H1 (cell line): ENCODE results near the gene ALPK3. TPM values are rescaled to one million over a fixed set of nuclear protein-coding genes. Genes with fewer than 3 reads are reported as not detected.
A peak's percentile ranks its signal among the peaks of the same experiment; 100 is the strongest.

ENCODE experiments used
- CTCF ChIA-PET: fragments of 300-600 bp; sonication (Branson Sonifier 250); formaldehyde crosslinking; loops from one replicate; lab custom pipeline; 2021; ENCODE audit not compliant: partially characterized antibody; lab: Charles Lee
- POLR2A ChIA-PET: fragments of 300-600 bp; sonication (Branson Sonifier 250); formaldehyde crosslinking; loops from one replicate; lab custom pipeline; 2021; ENCODE audit warnings: inconsistent platforms; ENCODE audit not compliant: partially characterized antibody; lab: Charles Lee
- DNase-seq, 2 experiments: peaks; one replicate each; pipeline versions ENCODE4 v3.0.0 to v3.0.0-alpha.2; 2010 to 2022; ENCODE audit warnings: low spot score in 2 of 2, low read depth in 1 of 2, mixed read lengths in 1 of 2
- FAIRE-seq: peaks from 2 replicates; lab custom pipeline; 2011; peaks lifted over from hg19 to GRCh38; lab: Jason Lieb, UNC
- H2AFZ ChIP-seq: 2 replicates; pipeline ENCODE4 v1.8.1; 2012; ENCODE audit warnings: low read length, inconsistent platforms
- H2AK5ac ChIP-seq: 2 replicates; pipeline ENCODE4 v1.6.1; 2013; ENCODE audit warnings: low read depth, low read length
- H2BK120ac ChIP-seq: replicated peaks from 2 replicates; pipeline ENCODE3; 2013; ENCODE audit warnings: low read depth, low read length, inconsistent platforms
- H2BK12ac ChIP-seq: 2 replicates; pipeline ENCODE4 v1.6.1; 2013; ENCODE audit warnings: low read depth, low read length
- H2BK15ac ChIP-seq: 2 replicates; pipeline ENCODE4 v1.6.1; 2013; ENCODE audit warnings: low read length
- H2BK20ac ChIP-seq: 2 replicates; pipeline ENCODE4 v1.6.1; 2013; ENCODE audit warnings: low read length
- H2BK5ac ChIP-seq: 2 replicates; pipeline ENCODE4 v1.6.1; 2013; ENCODE audit warnings: low read depth, low read length
- H3K14ac ChIP-seq: 2 replicates; pipeline ENCODE4 v1.6.1; 2013; ENCODE audit warnings: inconsistent platforms; ENCODE audit not compliant: insufficient read length
- H3K18ac ChIP-seq: 2 replicates; pipeline ENCODE4 v1.6.1; 2013; ENCODE audit warnings: low read length; ENCODE audit errors: extremely low read depth
- H3K23ac ChIP-seq: 2 replicates; pipeline ENCODE4 v1.6.1; 2013; ENCODE audit warnings: inconsistent platforms; ENCODE audit not compliant: insufficient read length
- H3K23me2 ChIP-seq: 2 replicates; pipeline ENCODE4 v1.6.1; 2013; ENCODE audit warnings: low read depth, low read length
- H3K27ac ChIP-seq: 2 replicates; pipeline ENCODE4 v1.6.1; 2011; ENCODE audit warnings: low read depth, low read length, inconsistent platforms
- H3K27me3 ChIP-seq, 4 experiments: replicated peaks in 1 of 4; 1 replicate in 1 of 4; 2 replicates in 3 of 4; pipeline versions ENCODE4 v1.6.1 to v1.8.1; 2011 to 2013; ENCODE audit warnings: low read length in 3 of 4, mild to moderate bottlenecking in 3 of 4, inconsistent platforms in 2 of 4, mixed read lengths in 2 of 4, moderate library complexity in 1 of 4; ENCODE audit not compliant: control insufficient read depth in 3 of 4, insufficient read depth in 3 of 4; ENCODE audit errors: extremely low read depth in 1 of 4
- H3K36me3 ChIP-seq, 4 experiments: 2 replicates each; pipeline versions ENCODE4 v1.6.1 to v1.8.1; 2011 to 2013; ENCODE audit warnings: mild to moderate bottlenecking in 4 of 4, low read length in 3 of 4, moderate library complexity in 2 of 4, control low read depth in 1 of 4, inconsistent platforms in 1 of 4; ENCODE audit not compliant: insufficient read depth in 4 of 4, control insufficient read depth in 2 of 4
- H3K4ac ChIP-seq: replicated peaks from 2 replicates; pipeline ENCODE3; 2013; ENCODE audit warnings: low read length, low read depth, mixed read lengths, inconsistent platforms; ENCODE audit not compliant: insufficient read length
- H3K4me1 ChIP-seq, 4 experiments: replicated peaks in 1 of 4; 1 replicate in 1 of 4; 2 replicates in 3 of 4; pipeline versions ENCODE4 v1.6.1 to v1.8.1; 2011 to 2013; ENCODE audit warnings: low read length in 3 of 4, inconsistent platforms in 2 of 4, mixed read lengths in 1 of 4; ENCODE audit not compliant: insufficient read depth in 4 of 4, control insufficient read depth in 3 of 4
- H3K4me2 ChIP-seq, 2 experiments: 2 replicates each; pipeline versions ENCODE4 v1.6.1 to v1.8.1; 2011 to 2013; ENCODE audit warnings: low read depth in 2 of 2, low read length in 2 of 2, control low read depth in 1 of 2, inconsistent platforms in 1 of 2, mild to moderate bottlenecking in 1 of 2; ENCODE audit not compliant: insufficient read depth in 1 of 2
- H3K4me3 ChIP-seq, 4 experiments: fragments of 200-600, 300-600 bp in 1 of 4; sonication (generic), shearing (Covaris generic), sonication (Bioruptor Twin) in 1 of 4; 2 replicates each; pipeline versions ENCODE4 v1.5.1 to v1.8.1; 2011 to 2016; ENCODE audit warnings: low read length in 4 of 4, low read depth in 3 of 4, control low read depth in 2 of 4, inconsistent platforms in 2 of 4, mild to moderate bottlenecking in 2 of 4, mixed read lengths in 1 of 4, moderate library complexity in 1 of 4; ENCODE audit not compliant: insufficient read depth in 2 of 4; ENCODE audit errors: extremely low read depth in 1 of 4
- H3K56ac ChIP-seq: replicated peaks from 2 replicates; pipeline ENCODE3; 2013; ENCODE audit warnings: low read depth, mild to moderate bottlenecking, mixed read lengths, low read length, inconsistent platforms; ENCODE audit not compliant: insufficient read length
- H3K79me1 ChIP-seq: 2 replicates; pipeline ENCODE4 v1.6.1; 2013; ENCODE audit warnings: low read depth, low read length, control low read depth
- H3K79me2 ChIP-seq, 2 experiments: 2 replicates each; pipeline versions ENCODE4 v1.6.1 to v1.8.1; 2012 to 2013; ENCODE audit warnings: low read length in 2 of 2, mild to moderate bottlenecking in 2 of 2, inconsistent platforms in 1 of 2; ENCODE audit not compliant: insufficient read depth in 2 of 2, control insufficient read depth in 1 of 2
- H3K9ac ChIP-seq, 4 experiments: replicated peaks in 1 of 4; 1 replicate in 1 of 4; 2 replicates in 3 of 4; pipeline versions ENCODE4 v1.6.1 to v1.8.1; 2011 to 2013; ENCODE audit warnings: low read depth in 3 of 4, low read length in 3 of 4, control low read depth in 2 of 4, mild to moderate bottlenecking in 2 of 4, moderate library complexity in 2 of 4, inconsistent platforms in 1 of 4; ENCODE audit errors: extremely low read depth in 1 of 4
- H3K9me3 ChIP-seq, 2 experiments: 2 replicates each; pipeline versions ENCODE4 v1.6.1 to v1.8.1; 2012 to 2013; ENCODE audit warnings: mild to moderate bottlenecking in 2 of 2, moderate library complexity in 2 of 2, control low read depth in 1 of 2, inconsistent platforms in 1 of 2, low read depth in 1 of 2, low read length in 1 of 2, mixed read lengths in 1 of 2; ENCODE audit not compliant: insufficient read depth in 2 of 2
- H4K20me1 ChIP-seq, 2 experiments: replicated peaks in 1 of 2; 2 replicates each; pipeline versions ENCODE3 to v1.8.1; 2011 to 2013; ENCODE audit warnings: inconsistent platforms in 2 of 2, low read length in 2 of 2, mild to moderate bottlenecking in 1 of 2; ENCODE audit not compliant: insufficient read depth in 2 of 2, control insufficient read depth in 1 of 2
- H4K5ac ChIP-seq: 2 replicates; pipeline ENCODE4 v1.6.1; 2013; ENCODE audit warnings: low read length, low read depth, mixed read lengths, inconsistent platforms; ENCODE audit not compliant: insufficient read length
- H4K8ac ChIP-seq: 2 replicates; pipeline ENCODE4 v1.8.0; 2013; ENCODE audit warnings: mild to moderate bottlenecking, moderate library complexity, low read length, inconsistent platforms; ENCODE audit not compliant: insufficient read depth; ENCODE audit errors: extremely low read depth
- H4K91ac ChIP-seq: replicated peaks from 2 replicates; pipeline ENCODE3; 2013; ENCODE audit warnings: low read length, mixed read lengths, inconsistent platforms; ENCODE audit not compliant: insufficient read length
- ATF3 ChIP-seq: IDR thresholded peaks from 2 replicates; pipeline ENCODE4 v1.6.1; 2011; ENCODE audit warnings: low read depth, mild to moderate bottlenecking, low read length; ENCODE audit not compliant: insufficient read depth
- USF2 ChIP-seq: IDR thresholded peaks from 2 replicates; pipeline ENCODE4 v1.6.1; 2011; ENCODE audit warnings: low read length, improper control_type of control experiment
- YY1 ChIP-seq: IDR thresholded peaks from 2 replicates; pipeline ENCODE4 v1.6.1; 2011; ENCODE audit warnings: low read depth, mild to moderate bottlenecking, low read length
- WGBS, 2 experiments: shearing (Covaris generic) in 1 of 2; methylation state at CpG; one replicate each; pipeline versions ENCODE4 v1.1.6 to v1.1.7; 2013 to 2015; ENCODE audit warnings: low lambda C conversion rate in 2 of 2, mixed read lengths in 2 of 2, inconsistent platforms in 1 of 2, low coverage in 1 of 2, missing lambda C conversion rate in 1 of 2; ENCODE audit not compliant: insufficient replicate concordance in 2 of 2, insufficient coverage in 1 of 2, insufficient read length in 1 of 2; ENCODE audit errors: extremely low coverage in 1 of 2, missing lambda C conversion rate in 1 of 2; 5-methylcytosine and 5-hydroxymethylcytosine counted together
- polyA plus RNA-seq, 7 experiments: library from polyadenylated mRNA; depleted of rRNA in 3 of 7; stranded (reverse) in 5 of 7; unstranded in 2 of 7; fragments of >200 nt in 5 of 7; fragments of 200-250 nt in 2 of 7; gene quantifications; 1 replicate in 5 of 7; 2 replicates in 1 of 7; 4 replicates in 1 of 7; pipeline versions ENCODE4 v1.2.1 to v1.2.3, GENCODE V29; 2011 to 2013; ENCODE audit warnings: missing spikeins in 2 of 7, mixed read lengths in 2 of 7
- total RNA-seq: library from RNA; stranded (reverse); fragmentation: NEBNext Ultra II Directional; extraction: Animal tissue kit (Norgen Biotek cat#: 25700); gene quantifications from 2 replicates; pipeline ENCODE4 v1.2.1, GENCODE V29; 2021

ALPK3 gene
- total and polyA plus RNA-seq, 2 of the 8 experiments (the other 6 are each of a cell fraction or from before 2014, with no cell fraction given), result 4.4 to 19.2 TPM

GRCh38 chr15:84778194-84778593 is 39.0 kb upstream of the ALPK3 start:
- Histone ChIP-seq H3K14ac (no peak overlapping the region), H3K9me3 (no peaks in the 10 kb centered on the region), H2BK20ac (no peak overlapping the region), H4K5ac (no peak overlapping the region), H2AK5ac (no peak overlapping the region), H3K79me2 (peaks cover 0 to 11% of the 10 kb centered on the region in 2 experiments; a peak in 2 of 4 replicates), H3K9ac (no peak overlapping the region), H3K23me2 (no peaks in the 10 kb centered on the region), H2BK12ac (no peak overlapping the region), H3K56ac (no peak overlapping the region)
- FAIRE-seq (peak; percentile 13), DNase-seq (peak; percentile 9 to 57)
- POLR2A ChIA-PET, result no interaction called here
- CTCF ChIA-PET, result interaction anchor here (0.7 to 1.0 kb wide), 2 partner anchors 12 to 107 kb away, joined by 3 read pairs; no protein-coding TSS in a partner anchor
- TF ChIP-seq USF2 (no peak), ATF3 (no peak), YY1 (peak; percentile 72; the same call in 1 of the 2 replicates)
- TF ChIP-seq, all 59 proteins: peak for 1
- H3K23ac ChIP-seq, result no peak overlapping the region
- H2AFZ ChIP-seq, result no peak overlapping the region
- 69% methylated on average over 13 of the region's 13 CpGs; no CpG with 5 or more reads in 1 of the 2 experiments for WGBS, 2 experiments
- H4K8ac ChIP-seq, result no peak overlapping the region
- H3K4ac ChIP-seq, result no peak overlapping the region
- no peak overlapping the region for H3K27ac ChIP-seq
- H2BK5ac ChIP-seq, result no peak overlapping the region
- no peak overlapping the region for H2BK120ac ChIP-seq
- H3K4me1 ChIP-seq, result peaks cover 0 to 2% (median under 1%) of the 10 kb centered on the region in 4 experiments; a peak in 1 of 7 replicates
- no peaks in the 10 kb centered on the region for H3K27me3 ChIP-seq
- H3K18ac ChIP-seq, result no peak overlapping the region
- no peak overlapping the region for H2BK15ac ChIP-seq
- H4K91ac ChIP-seq, result no peak overlapping the region
- peaks cover 2 to 6% of the 10 kb centered on the region in 2 experiments for H4K20me1 ChIP-seq
- H3K4me3 ChIP-seq, result no peak overlapping the region
- peak overlapping the region; percentile 19 to 36; a peak in 2 of 4 replicates for H3K4me2 ChIP-seq
- H3K36me3 ChIP-seq, result peaks cover 2 to 7% (median 5%) of the 10 kb centered on the region in 4 experiments; a peak in 4 of 8 replicates
- H3K79me1 ChIP-seq, result peaks cover 3% of the 10 kb centered on the region; the same call in 1 of the 2 replicates
